T-helper 1 cell treated with Interleukin-12 subunit alpha and Interleukin-12 subunit beta and Interleukin-4 antibody, amounts not matched to agents 30 μg/mL and 1 μg/mL, for 36 hours (primary cell): ENCODE data around the gene CYB561D2.

ENCODE experiments used
- H3K27ac Mint-ChIP-seq: one replicate; pipeline ENCODE4 v1.8.0; 2021; ENCODE audit warnings: mild to moderate bottlenecking, mixed read lengths
- H3K27me3 Mint-ChIP-seq: one replicate; pipeline ENCODE4 v1.8.0; 2021; ENCODE audit warnings: low read depth, mixed read lengths
- H3K36me3 Mint-ChIP-seq: one replicate; pipeline ENCODE4 v1.8.0; 2021; ENCODE audit warnings: low read depth, mixed read lengths
- H3K4me1 Mint-ChIP-seq: one replicate; pipeline ENCODE4 v1.8.0; 2021; ENCODE audit warnings: low read depth, mixed read lengths
- H3K4me3 Mint-ChIP-seq: one replicate; pipeline ENCODE4 v1.8.0; 2021; ENCODE audit warnings: mild to moderate bottlenecking, moderate library complexity, mixed read lengths
- H3K9me3 Mint-ChIP-seq: one replicate; pipeline ENCODE4 v1.8.0; 2021; ENCODE audit warnings: mixed read lengths

CYB561D2 gene

GRCh38 chr3:50331364-50331907 is 19.2 kb upstream of the CYB561D2 start:
- H3K27ac Mint-ChIP-seq = no peak overlapping the region
- H3K9me3 Mint-ChIP-seq = no peaks in the 10 kb centered on the region
- H3K36me3 Mint-ChIP-seq = peaks cover 32% of the 10 kb centered on the region
- H3K4me3 Mint-ChIP-seq = no peak overlapping the region
- H3K27me3 Mint-ChIP-seq = no peaks in the 10 kb centered on the region
- peaks cover 36% of the 10 kb centered on the region for H3K4me1 Mint-ChIP-seq

- Mint-ChIP-seq H3K4me3 (peak overlapping the region; percentile 49), H3K27ac (peak overlapping the region; percentile 82), H3K27me3 (no peaks in the 10 kb centered on the region), H3K9me3 (no peaks in the 10 kb centered on the region), H3K4me1 (peaks cover 32% of the 10 kb centered on the region), H3K36me3 (peaks cover 35% of the 10 kb centered on the region)
Observed at GRCh38 chr3:50333744-50334328, 16.8 kb upstream of the CYB561D2 start.

GRCh38 chr3:50334339-50335075 is 16.2 kb upstream of the CYB561D2 start:
- Mint-ChIP-seq H3K36me3 (peaks cover 39% of the 10 kb centered on the region), H3K9me3 (no peaks in the 10 kb centered on the region), H3K4me1 (peaks cover 36% of the 10 kb centered on the region), H3K27me3 (no peaks in the 10 kb centered on the region), H3K27ac (peak overlapping the region; percentile 22), H3K4me3 (peak overlapping the region; percentile 49)

GRCh38 chr3:50336452-50337174 is 14.0 kb upstream of the CYB561D2 start:
- H3K27ac Mint-ChIP-seq = peak overlapping the region; percentile 94
- no peaks in the 10 kb centered on the region for H3K27me3 Mint-ChIP-seq
- H3K9me3 Mint-ChIP-seq = no peaks in the 10 kb centered on the region
- H3K4me3 Mint-ChIP-seq = peak overlapping the region; percentile 95
- H3K4me1 Mint-ChIP-seq = peaks cover 47% of the 10 kb centered on the region
- peaks cover 35% of the 10 kb centered on the region for H3K36me3 Mint-ChIP-seq

GRCh38 chr3:50337175-50337861 is 13.3 kb upstream of the CYB561D2 start:
- peak overlapping the region; percentile 94 for H3K27ac Mint-ChIP-seq
- H3K4me1 Mint-ChIP-seq = peaks cover 46% of the 10 kb centered on the region
- peak overlapping the region; percentile 95 for H3K4me3 Mint-ChIP-seq
- peaks cover 31% of the 10 kb centered on the region for H3K36me3 Mint-ChIP-seq
- no peaks in the 10 kb centered on the region for H3K27me3 Mint-ChIP-seq
- H3K9me3 Mint-ChIP-seq = no peaks in the 10 kb centered on the region

GRCh38 chr3:50338965-50339364 is 11.7 kb upstream of the CYB561D2 start:
- Mint-ChIP-seq H3K9me3 (no peaks in the 10 kb centered on the region), H3K4me1 (peaks cover 41% of the 10 kb centered on the region), H3K36me3 (peaks cover 31% of the 10 kb centered on the region), H3K27ac (peak overlapping the region; percentile 94), H3K4me3 (peak overlapping the region; percentile 95), H3K27me3 (no peaks in the 10 kb centered on the region)

- H3K4me3 Mint-ChIP-seq = peak overlapping the region; percentile 95
- H3K36me3 Mint-ChIP-seq = peaks cover 31% of the 10 kb centered on the region
- H3K4me1 Mint-ChIP-seq = peaks cover 36% of the 10 kb centered on the region
- no peaks in the 10 kb centered on the region for H3K27me3 Mint-ChIP-seq
- H3K9me3 Mint-ChIP-seq = no peaks in the 10 kb centered on the region
- H3K27ac Mint-ChIP-seq = peak overlapping the region; percentile 94
Observed at GRCh38 chr3:50339485-50340146, 11.0 kb upstream of the CYB561D2 start.

GRCh38 chr3:50340147-50340447 is 10.6 kb upstream of the CYB561D2 start:
- Mint-ChIP-seq H3K4me1 (peaks cover 36% of the 10 kb centered on the region), H3K27ac (peak overlapping the region; percentile 94), H3K4me3 (peak overlapping the region; percentile 95), H3K9me3 (no peaks in the 10 kb centered on the region), H3K36me3 (peaks cover 31% of the 10 kb centered on the region), H3K27me3 (no peaks in the 10 kb centered on the region)

- Mint-ChIP-seq H3K27me3 (no peaks in the 10 kb centered on the region), H3K9me3 (no peaks in the 10 kb centered on the region)
Observed at GRCh38 chr3:50340448-50341329, 10.0 kb upstream of the CYB561D2 start, which contains the start of gene RASSF1. TSS of gene RASSF1 (minus strand) at chr3:50340836. CDS start at chr3:50340805, 31 bp downstream.

GRCh38 chr3:50341537-50341936 is 9.1 kb upstream of the CYB561D2 start:
- Mint-ChIP-seq H3K27me3 (no peaks in the 10 kb centered on the region), H3K27ac (peak overlapping the region; percentile 88), H3K36me3 (peaks cover 19% of the 10 kb centered on the region), H3K4me3 (peak overlapping the region; percentile 78), H3K9me3 (no peaks in the 10 kb centered on the region), H3K4me1 (peaks cover 31% of the 10 kb centered on the region)

More at GRCh38 chr3:50340448-50341329, 10.0 kb upstream of the CYB561D2 start, which contains the start of gene RASSF1:
- Mint-ChIP-seq H3K4me3 (peak within 1 kb of the TSS; percentile 95), H3K4me1 (peaks cover 35% of the 10 kb centered on the region), H3K36me3 (peaks cover 27% of the 10 kb centered on the region), H3K27ac (peak within 1 kb of the TSS; percentile 94)

- H3K27me3 Mint-ChIP-seq = no peaks in the 10 kb centered on the region
- H3K4me1 Mint-ChIP-seq = peaks cover 30% of the 10 kb centered on the region
- no peak overlapping the region for H3K4me3 Mint-ChIP-seq
- H3K36me3 Mint-ChIP-seq = peaks cover 18% of the 10 kb centered on the region
- peak overlapping the region; percentile 62 for H3K27ac Mint-ChIP-seq
- H3K9me3 Mint-ChIP-seq = no peaks in the 10 kb centered on the region
Observed at GRCh38 chr3:50341996-50342650, 8.5 kb upstream of the CYB561D2 start.

GRCh38 chr3:50342813-50343633 is 7.6 kb upstream of the CYB561D2 start:
- H3K36me3 Mint-ChIP-seq = peaks cover 23% of the 10 kb centered on the region
- H3K27ac Mint-ChIP-seq = peak overlapping the region; percentile 41
- peaks cover 35% of the 10 kb centered on the region for H3K4me1 Mint-ChIP-seq
- H3K4me3 Mint-ChIP-seq = no peak overlapping the region
- no peaks in the 10 kb centered on the region for H3K27me3 Mint-ChIP-seq
- no peaks in the 10 kb centered on the region for H3K9me3 Mint-ChIP-seq
